GM12875 (cell line): ENCODE results near the gene KCNK4.

Experiments
- H3K4me3 ChIP-seq: one replicate; pipeline ENCODE4 v1.5.1; 2011; ENCODE audit warnings: low read depth, low read length, control low read depth
- TF ChIP-seq, protein P1 (sequence below): IDR thresholded peaks from 2 replicates; pipeline ENCODE4 v1.5.1; 2011; ENCODE audit warnings: low read depth, mild to moderate bottlenecking, control low read depth, inconsistent platforms, low read length, moderate library complexity, borderline replicate concordance; ENCODE audit not compliant: insufficient read depth

The KCNK4 gene

GRCh38 chr11:64316672-64317324, 25.7 kb downstream of the KCNK4 start:
- H3K4me3 ChIP-seq: peak overlapping the region; percentile 85
- TF ChIP-seq, protein P1, sequence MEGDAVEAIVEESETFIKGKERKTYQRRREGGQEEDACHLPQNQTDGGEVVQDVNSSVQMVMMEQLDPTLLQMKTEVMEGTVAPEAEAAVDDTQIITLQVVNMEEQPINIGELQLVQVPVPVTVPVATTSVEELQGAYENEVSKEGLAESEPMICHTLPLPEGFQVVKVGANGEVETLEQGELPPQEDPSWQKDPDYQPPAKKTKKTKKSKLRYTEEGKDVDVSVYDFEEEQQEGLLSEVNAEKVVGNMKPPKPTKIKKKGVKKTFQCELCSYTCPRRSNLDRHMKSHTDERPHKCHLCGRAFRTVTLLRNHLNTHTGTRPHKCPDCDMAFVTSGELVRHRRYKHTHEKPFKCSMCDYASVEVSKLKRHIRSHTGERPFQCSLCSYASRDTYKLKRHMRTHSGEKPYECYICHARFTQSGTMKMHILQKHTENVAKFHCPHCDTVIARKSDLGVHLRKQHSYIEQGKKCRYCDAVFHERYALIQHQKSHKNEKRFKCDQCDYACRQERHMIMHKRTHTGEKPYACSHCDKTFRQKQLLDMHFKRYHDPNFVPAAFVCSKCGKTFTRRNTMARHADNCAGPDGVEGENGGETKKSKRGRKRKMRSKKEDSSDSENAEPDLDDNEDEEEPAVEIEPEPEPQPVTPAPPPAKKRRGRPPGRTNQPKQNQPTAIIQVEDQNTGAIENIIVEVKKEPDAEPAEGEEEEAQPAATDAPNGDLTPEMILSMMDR: 0 out of 2 replicates have a peak, but pooled peaks have one; percentile 21

DNA sequence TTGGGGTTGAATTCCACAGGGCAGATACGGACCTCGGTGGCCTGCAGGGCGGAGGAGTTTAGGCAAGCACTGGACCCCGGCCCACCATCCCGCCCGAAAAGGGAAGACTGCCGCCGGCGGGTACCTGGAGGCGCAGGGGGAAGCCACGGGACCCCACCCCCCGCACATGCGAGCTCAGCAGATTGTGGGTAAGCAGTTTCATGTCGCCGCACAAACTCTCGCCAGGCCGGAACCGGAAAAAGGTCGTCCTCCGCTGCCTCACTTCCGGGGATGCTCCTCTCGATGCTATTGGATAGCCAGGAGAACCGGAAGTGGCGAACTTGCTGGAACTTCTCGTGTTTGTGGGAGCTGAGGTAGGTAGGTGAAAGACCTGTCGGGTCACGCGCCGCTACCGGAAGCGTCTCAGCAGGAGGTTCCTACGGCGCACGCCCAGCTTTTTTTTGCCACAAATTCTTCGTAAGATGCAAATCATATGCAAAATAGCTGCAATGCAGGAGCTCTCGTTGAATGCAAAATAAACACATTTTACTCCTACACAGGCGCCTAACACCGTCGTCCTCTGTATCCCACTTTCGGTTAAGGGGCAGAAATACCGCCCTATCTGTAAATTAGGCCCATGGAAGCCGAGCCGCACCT, 26.3 kb downstream of the KCNK4 start, which contains the start of gene TRMT112:
TSS of gene TRMT112 (minus strand) at position 235 of the 636 bp plus-strand sequence. CDS start at position 202, 33 bp downstream.
- TF ChIP-seq, protein P1: no peak
- peak within 1 kb of the TSS; percentile 85 for H3K4me3 ChIP-seq

DNA sequence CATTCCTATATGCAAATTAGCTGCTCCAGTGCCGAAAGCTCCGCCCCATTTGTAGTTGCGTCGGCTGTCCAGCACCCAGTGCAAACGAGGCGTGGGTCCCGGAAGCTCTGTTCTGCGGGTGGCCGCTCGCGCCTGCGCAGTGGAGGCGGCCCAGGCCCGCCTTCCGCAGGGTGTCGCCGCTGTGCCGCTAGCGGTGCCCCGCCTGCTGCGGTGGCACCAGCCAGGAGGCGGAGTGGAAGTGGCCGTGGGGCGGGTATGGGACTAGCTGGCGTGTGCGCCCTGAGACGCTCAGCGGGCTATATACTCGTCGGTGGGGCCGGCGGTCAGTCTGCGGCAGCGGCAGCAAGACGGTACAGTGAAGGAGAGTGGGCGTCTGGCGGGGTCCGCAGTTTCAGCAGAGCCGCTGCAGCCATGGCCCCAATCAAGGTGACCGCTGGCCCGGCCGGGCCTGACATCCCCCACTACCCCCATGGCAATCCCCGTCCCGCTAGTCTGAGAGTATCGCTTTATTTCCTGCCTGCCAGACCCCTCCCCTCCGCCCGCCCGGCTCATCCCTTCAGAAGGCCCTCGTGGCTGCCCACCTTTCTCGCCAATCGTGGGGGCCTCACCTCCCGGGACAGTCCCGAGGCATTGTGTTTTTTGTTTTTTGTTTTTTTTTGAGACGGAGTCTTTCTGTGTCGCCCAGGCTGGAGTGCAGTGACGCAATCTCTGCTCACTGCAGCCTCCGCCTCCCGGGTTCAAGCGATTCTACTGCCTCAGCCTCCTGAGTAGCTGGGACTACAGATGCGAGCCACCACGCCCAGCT, 27.1 kb downstream of the KCNK4 start, which contains the start of gene PRDX5:
TSS of gene PRDX5 (plus strand) at position 161 of the 805 bp plus-strand sequence. CDS start at position 256, 95 bp downstream.
- TF ChIP-seq, protein P1: peak; percentile 31; the same call in 1 of the 2 replicates
- H3K4me3 ChIP-seq: peak within 1 kb of the TSS; percentile 85

DNA sequence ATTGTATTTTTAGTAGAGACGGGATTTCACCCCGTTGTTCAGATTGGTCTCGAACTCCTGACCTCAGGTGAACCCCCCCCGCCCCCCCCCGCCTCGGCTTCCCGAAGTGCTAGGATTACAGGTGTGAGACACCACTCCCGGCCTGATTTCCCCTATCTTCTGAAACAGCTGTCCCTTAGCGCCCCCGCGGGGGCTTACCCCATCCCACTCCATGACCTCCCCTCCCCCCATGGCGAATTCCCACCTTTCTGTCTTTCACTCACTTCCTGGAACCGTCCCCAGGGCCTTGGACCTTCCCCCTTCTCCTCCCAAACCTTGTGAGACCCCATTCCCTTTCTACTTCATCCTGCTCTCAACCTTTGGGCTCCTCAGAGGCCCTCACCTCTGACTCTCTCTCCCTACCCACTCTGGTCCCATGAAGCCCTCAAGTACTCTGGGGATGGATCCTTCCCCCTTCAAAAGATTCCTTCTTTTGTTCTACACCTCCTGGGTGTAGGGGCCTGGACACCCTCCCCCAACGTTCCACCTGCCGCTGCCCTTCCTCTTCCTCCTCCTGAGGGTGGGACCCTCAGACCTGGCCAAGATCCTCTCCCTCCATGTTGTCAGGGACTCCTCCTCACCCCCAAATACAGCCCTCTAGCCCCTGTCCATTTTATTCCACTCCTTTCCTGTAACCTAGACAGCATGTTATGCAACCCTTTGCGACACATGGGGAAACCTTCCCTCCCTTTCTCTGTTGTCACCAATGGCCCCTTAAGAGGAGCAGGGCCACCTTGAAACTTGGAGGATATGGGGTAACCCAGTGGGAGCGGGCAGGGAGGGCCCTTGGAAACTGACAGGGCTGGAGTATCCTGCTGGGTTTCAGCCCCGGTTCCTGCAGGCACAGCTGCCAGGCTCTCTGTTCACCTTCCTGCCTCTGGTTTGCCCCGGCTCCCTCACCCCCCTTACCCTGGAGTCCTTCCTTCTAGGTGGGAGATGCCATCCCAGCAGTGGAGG, 28.0 kb downstream of the KCNK4 start:
- H3K4me3 ChIP-seq: peak overlapping the region; percentile 85
- TF ChIP-seq, protein P1: no peak

- H3K4me3 ChIP-seq: no peak overlapping the region
- TF ChIP-seq, protein P1: no peak
Observed at GRCh38 chr11:64320556-64320955, 29.5 kb downstream of the KCNK4 start.

- TF ChIP-seq, protein P1: no peak
- H3K4me3 ChIP-seq: no peak overlapping the region
Observed at GRCh38 chr11:64321026-64321425, 29.9 kb downstream of the KCNK4 start.
